ENCODE measurements around the gene ETFA.

ETFA gene

DNA sequence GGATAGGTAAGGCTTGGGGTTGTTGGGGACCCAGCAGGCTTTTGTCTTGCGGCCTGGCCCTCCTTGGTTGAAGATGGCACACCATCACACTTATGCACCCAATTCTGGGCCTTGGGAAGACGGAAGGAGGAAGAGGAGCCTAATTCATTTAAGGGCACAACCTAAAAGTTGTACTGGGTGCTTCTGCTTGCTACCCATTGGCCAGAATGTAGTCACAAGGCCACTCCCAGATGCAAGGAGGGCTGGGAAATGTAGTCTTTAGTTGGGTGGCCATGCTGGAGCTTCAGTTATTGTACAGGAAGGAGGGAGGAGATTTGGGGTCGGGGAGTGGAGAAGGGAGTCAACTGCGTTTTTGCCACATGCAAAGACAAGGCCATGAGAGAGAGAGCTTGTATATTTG, 142.3 kb downstream of the ETFA start:
- no peak for DNase-seq

DNA sequence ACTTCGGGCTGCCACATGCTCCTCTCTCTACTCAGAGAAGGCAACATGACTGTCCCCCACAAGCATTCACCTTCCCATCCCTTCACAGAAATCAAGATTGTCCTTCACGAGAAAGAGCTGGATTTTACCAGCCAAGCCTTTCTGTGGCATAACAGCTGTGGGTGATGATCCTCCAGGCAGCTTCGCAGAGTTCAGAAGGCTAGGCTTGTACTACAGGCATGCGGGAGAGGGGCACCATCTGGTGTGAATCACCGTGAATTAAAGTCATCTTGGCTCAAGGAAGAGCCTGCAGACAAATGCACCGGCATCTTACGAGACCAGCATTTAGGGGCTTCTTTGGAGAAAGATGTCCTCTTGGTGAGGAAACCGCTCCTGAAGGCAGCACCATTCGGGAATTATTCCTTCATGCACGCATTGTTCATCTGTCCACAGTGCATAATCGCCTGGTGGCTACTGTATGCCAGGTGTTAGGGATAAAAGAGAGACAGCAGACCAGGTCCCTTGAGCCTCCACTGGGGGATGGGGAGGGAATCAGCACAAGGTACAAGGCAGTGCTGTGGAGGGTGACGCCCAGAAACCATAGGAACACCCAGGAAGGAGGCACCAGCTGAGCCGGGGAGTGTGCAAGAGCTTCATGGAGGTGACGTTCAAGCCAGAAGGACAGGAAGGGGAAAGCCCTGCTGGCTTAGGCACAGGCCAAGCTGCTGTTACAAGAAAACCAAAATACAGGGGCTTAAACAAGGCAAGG, 142.9 kb downstream of the ETFA start:
- peak; percentile 43 for DNase-seq

DNA sequence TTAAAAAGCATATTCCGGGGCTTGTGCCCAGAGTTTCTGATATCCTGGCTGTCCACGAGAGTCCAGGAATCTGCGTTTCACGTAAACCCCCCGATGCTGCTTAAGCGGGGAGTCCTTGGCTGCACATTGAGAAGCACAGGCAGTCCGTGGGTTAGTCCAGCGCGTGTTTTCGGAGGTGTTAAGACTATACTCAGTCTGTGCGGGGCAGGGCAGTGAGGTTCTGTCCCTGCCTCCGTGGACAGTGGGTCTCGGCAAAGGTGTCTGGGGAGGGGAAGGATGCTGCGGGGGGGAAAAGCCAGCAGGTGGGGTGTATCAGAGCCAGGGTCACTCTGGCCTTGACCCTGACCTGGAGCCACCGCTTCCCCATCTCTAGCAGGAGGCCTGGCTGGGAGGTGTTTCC, 145.3 kb downstream of the ETFA start:
- no peak for DNase-seq

Data from fibroblast of skin of right biceps (primary cell).